Measurements from ENCODE around the gene SLC11A1.
A peak's percentile ranks its signal among the peaks of the same experiment; 100 is the strongest.

Gene SLC11A1

GRCh38 chr2:218402911-218403411, 20.9 kb downstream of the SLC11A1 start:
- peaks cover 35% of the 10 kb centered on the region for H3K4me1 ChIP-seq (ENCODE audit: insufficient read depth, low read length)

GRCh38 chr2:218403810-218404209, 21.7 kb downstream of the SLC11A1 start:
- Histone ChIP-seq H3K4me3 (ENCODE audit: low read depth in 1 of 2, low read length in 2 of 2) (no peak overlapping the region), H3K27me3 (ENCODE audit: control insufficient read depth in 1 of 2, insufficient read depth in 2 of 2, low read length in 2 of 2) (no peaks in the 10 kb centered on the region), H3K27ac (ENCODE audit: low read depth, low read length) (no peak overlapping the region), H3K9ac (ENCODE audit: low read length) (no peak overlapping the region), H3K9me3 (ENCODE audit: low read length) (no peaks in the 10 kb centered on the region), H3K36me3 (ENCODE audit: insufficient read depth, low read length) (peaks cover 37% of the 10 kb centered on the region), H3K4me1 (ENCODE audit: insufficient read depth, low read length) (peaks cover 35% of the 10 kb centered on the region)

More at GRCh38 chr2:218402911-218403411, 20.9 kb downstream of the SLC11A1 start:
- H3K4me3 ChIP-seq (ENCODE audit: low read depth in 1 of 2, low read length in 2 of 2): no peak overlapping the region
- H3K9ac ChIP-seq (ENCODE audit: low read length): no peak overlapping the region
- H3K27ac ChIP-seq (ENCODE audit: low read depth, low read length): no peak overlapping the region
- peaks cover 37% of the 10 kb centered on the region for H3K36me3 ChIP-seq (ENCODE audit: insufficient read depth, low read length)
- no peaks in the 10 kb centered on the region for H3K27me3 ChIP-seq (ENCODE audit: control insufficient read depth in 1 of 2, insufficient read depth in 2 of 2, low read length in 2 of 2)
- no peaks in the 10 kb centered on the region for H3K9me3 ChIP-seq (ENCODE audit: low read length)

GRCh38 chr2:218404351-218405085, 22.4 kb downstream of the SLC11A1 start:
- Histone ChIP-seq H3K4me1 (ENCODE audit: insufficient read depth, low read length) (peaks cover 35% of the 10 kb centered on the region), H3K27ac (ENCODE audit: low read depth, low read length) (peak overlapping the region; percentile 91)

GRCh38 chr2:218405086-218405745, 23.1 kb downstream of the SLC11A1 start:
- Histone ChIP-seq H3K4me1 (ENCODE audit: insufficient read depth, low read length) (peaks cover 35% of the 10 kb centered on the region), H3K36me3 (ENCODE audit: insufficient read depth, low read length) (peaks cover 37% of the 10 kb centered on the region), H3K9me3 (ENCODE audit: low read length) (no peaks in the 10 kb centered on the region), H3K9ac (ENCODE audit: low read length) (peak overlapping the region; percentile 58), H3K27me3 (ENCODE audit: control insufficient read depth in 1 of 2, insufficient read depth in 2 of 2, low read length in 2 of 2) (no peaks in the 10 kb centered on the region), H3K27ac (ENCODE audit: low read depth, low read length) (peak overlapping the region; percentile 91), H3K4me3 (ENCODE audit: low read depth in 1 of 2, low read length in 2 of 2) (peak overlapping the region; percentile 54 to 58)

More at GRCh38 chr2:218404351-218405085, 22.4 kb downstream of the SLC11A1 start:
- Histone ChIP-seq H3K9ac (ENCODE audit: low read length) (peak overlapping the region; percentile 58), H3K27me3 (ENCODE audit: control insufficient read depth in 1 of 2, insufficient read depth in 2 of 2, low read length in 2 of 2) (no peaks in the 10 kb centered on the region), H3K4me3 (ENCODE audit: low read depth in 1 of 2, low read length in 2 of 2) (no peak overlapping the region), H3K9me3 (ENCODE audit: low read length) (no peaks in the 10 kb centered on the region), H3K36me3 (ENCODE audit: insufficient read depth, low read length) (peaks cover 37% of the 10 kb centered on the region)

GRCh38 chr2:218405746-218406208, 23.7 kb downstream of the SLC11A1 start:
- Histone ChIP-seq H3K27ac (ENCODE audit: low read depth, low read length) (peak overlapping the region; percentile 91), H3K36me3 (ENCODE audit: insufficient read depth, low read length) (peaks cover 37% of the 10 kb centered on the region), H3K9me3 (ENCODE audit: low read length) (no peaks in the 10 kb centered on the region), H3K27me3 (ENCODE audit: control insufficient read depth in 1 of 2, insufficient read depth in 2 of 2, low read length in 2 of 2) (no peaks in the 10 kb centered on the region), H3K4me3 (ENCODE audit: low read depth in 1 of 2, low read length in 2 of 2) (peak overlapping the region; percentile 54 to 58), H3K9ac (ENCODE audit: low read length) (peak overlapping the region; percentile 58), H3K4me1 (ENCODE audit: insufficient read depth, low read length) (peaks cover 35% of the 10 kb centered on the region)

- Histone ChIP-seq H3K4me3 (ENCODE audit: low read depth in 1 of 2, low read length in 2 of 2) (peak overlapping the region; percentile 61 to 75), H3K9ac (ENCODE audit: low read length) (peak overlapping the region; percentile 58), H3K27ac (ENCODE audit: low read depth, low read length) (peak overlapping the region; percentile 94), H3K9me3 (ENCODE audit: low read length) (no peaks in the 10 kb centered on the region), H3K4me1 (ENCODE audit: insufficient read depth, low read length) (peaks cover 30% of the 10 kb centered on the region), H3K27me3 (ENCODE audit: control insufficient read depth in 1 of 2, insufficient read depth in 2 of 2, low read length in 2 of 2) (no peaks in the 10 kb centered on the region), H3K36me3 (ENCODE audit: insufficient read depth, low read length) (peaks cover 36% of the 10 kb centered on the region)
These were observed 24.3 kb downstream of the SLC11A1 start for GRCh38 chr2:218406209-218406948.

GRCh38 chr2:218406949-218407618, 25.0 kb downstream of the SLC11A1 start:
- H3K4me3 ChIP-seq (ENCODE audit: low read depth in 1 of 2, low read length in 2 of 2): peak overlapping the region; percentile 61 to 75
- peak overlapping the region; percentile 94 for H3K27ac ChIP-seq (ENCODE audit: low read depth, low read length)
- peaks cover 29% of the 10 kb centered on the region for H3K36me3 ChIP-seq (ENCODE audit: insufficient read depth, low read length)
- H3K9ac ChIP-seq (ENCODE audit: low read length): peak overlapping the region; percentile 51
- no peaks in the 10 kb centered on the region for H3K9me3 ChIP-seq (ENCODE audit: low read length)
- no peaks in the 10 kb centered on the region for H3K27me3 ChIP-seq (ENCODE audit: control insufficient read depth in 1 of 2, insufficient read depth in 2 of 2, low read length in 2 of 2)
- H3K4me1 ChIP-seq (ENCODE audit: insufficient read depth, low read length): peaks cover 23% of the 10 kb centered on the region

- Histone ChIP-seq H3K36me3 (ENCODE audit: insufficient read depth, low read length) (peaks cover 23% of the 10 kb centered on the region), H3K4me3 (ENCODE audit: low read depth in 1 of 2, low read length in 2 of 2) (no peak overlapping the region), H3K9me3 (ENCODE audit: low read length) (no peaks in the 10 kb centered on the region), H3K9ac (ENCODE audit: low read length) (no peak overlapping the region), H3K4me1 (ENCODE audit: insufficient read depth, low read length) (peaks cover 17% of the 10 kb centered on the region), H3K27me3 (ENCODE audit: control insufficient read depth in 1 of 2, insufficient read depth in 2 of 2, low read length in 2 of 2) (no peaks in the 10 kb centered on the region), H3K27ac (ENCODE audit: low read depth, low read length) (no peak overlapping the region)
These were observed 25.6 kb downstream of the SLC11A1 start for GRCh38 chr2:218407717-218408116.

- no peak overlapping the region for H3K27ac ChIP-seq (ENCODE audit: low read depth, low read length)
- no peak overlapping the region for H3K9ac ChIP-seq (ENCODE audit: low read length)
- no peaks in the 10 kb centered on the region for H3K36me3 ChIP-seq (ENCODE audit: insufficient read depth, low read length)
- no peak overlapping the region for H3K4me3 ChIP-seq (ENCODE audit: low read depth in 1 of 2, low read length in 2 of 2)
- H3K9me3 ChIP-seq (ENCODE audit: low read length): no peaks in the 10 kb centered on the region
- no peaks in the 10 kb centered on the region for H3K27me3 ChIP-seq (ENCODE audit: control insufficient read depth in 1 of 2, insufficient read depth in 2 of 2, low read length in 2 of 2)
- no peaks in the 10 kb centered on the region for H3K4me1 ChIP-seq (ENCODE audit: insufficient read depth, low read length)
These were observed 36.2 kb downstream of the SLC11A1 start for GRCh38 chr2:218418321-218418716.

- Histone ChIP-seq H3K4me1 (ENCODE audit: insufficient read depth, low read length) (no peaks in the 10 kb centered on the region), H3K27me3 (ENCODE audit: control insufficient read depth in 1 of 2, insufficient read depth in 2 of 2, low read length in 2 of 2) (no peaks in the 10 kb centered on the region), H3K9me3 (ENCODE audit: low read length) (no peaks in the 10 kb centered on the region), H3K36me3 (ENCODE audit: insufficient read depth, low read length) (no peaks in the 10 kb centered on the region), H3K4me3 (ENCODE audit: low read depth in 1 of 2, low read length in 2 of 2) (no peak within 1 kb of the TSS), H3K9ac (ENCODE audit: low read length) (no peak within 1 kb of the TSS), H3K27ac (ENCODE audit: low read depth, low read length) (no peak within 1 kb of the TSS)
These were observed 36.8 kb downstream of the SLC11A1 start, which contains the start of gene VIL1 for GRCh38 chr2:218418717-218419458. Gene VIL1 (plus strand): TSS chr2:218419123. CDS start chr2:218423779, 4,656 bp downstream.
